Small intestine (tissue), 7 donors: Measurements from ENCODE around the gene TREH. TPM values are rescaled to one million over a fixed set of nuclear protein-coding genes. Genes with fewer than 3 reads are reported as not detected.
A peak's percentile ranks its signal among the peaks of the same experiment; 100 is the strongest.

Experiments
- DNase-seq, 2 donors: peaks; one replicate each; pipeline versions ENCODE4 v3.0.0 to v3.0.0-alpha.2; 2013
- FAIRE-seq: peaks from 2 replicates; lab custom pipeline; 2012; peaks lifted over from hg19 to GRCh38; lab: Jason Lieb, UNC
- H3K27ac ChIP-seq, 3 donors: one replicate each; pipeline ENCODE4 v1.5.1; 2013; ENCODE audit warnings: low read length in 2 of 3, mild to moderate bottlenecking in 2 of 3, control low read depth in 1 of 3, inconsistent platforms in 1 of 3, low read depth in 1 of 3, moderate library complexity in 1 of 3
- H3K27me3 ChIP-seq, 3 donors: one replicate each; pipeline ENCODE4 v1.6.1; 2013; ENCODE audit warnings: low read length in 3 of 3, inconsistent platforms in 1 of 3; ENCODE audit not compliant: control insufficient read depth in 3 of 3, insufficient read depth in 3 of 3
- H3K36me3 ChIP-seq, 3 donors: one replicate each; pipeline ENCODE4 v1.6.1; 2013; ENCODE audit warnings: low read length in 3 of 3, inconsistent platforms in 1 of 3, low read depth in 1 of 3, mild to moderate bottlenecking in 1 of 3, moderate library complexity in 1 of 3; ENCODE audit not compliant: control insufficient read depth in 3 of 3, insufficient read depth in 2 of 3
- H3K4me1 ChIP-seq, 3 donors: one replicate each; pipeline ENCODE4 v1.6.1; 2013; ENCODE audit warnings: low read length in 2 of 3, inconsistent platforms in 1 of 3, low read depth in 1 of 3, mild to moderate bottlenecking in 1 of 3, moderate library complexity in 1 of 3; ENCODE audit not compliant: control insufficient read depth in 3 of 3, insufficient read depth in 2 of 3
- H3K4me3 ChIP-seq, 3 donors: one replicate each; pipeline ENCODE4 v1.5.1; 2013; ENCODE audit warnings: low read length in 3 of 3, control low read depth in 1 of 3, inconsistent platforms in 1 of 3, low read depth in 1 of 3, mild to moderate bottlenecking in 1 of 3, moderate library complexity in 1 of 3
- H3K9me3 ChIP-seq, 2 donors: one replicate each; pipeline ENCODE4 v1.6.1; 2013; ENCODE audit warnings: low read depth in 1 of 2, low read length in 1 of 2; ENCODE audit not compliant: control insufficient read depth in 2 of 2, insufficient read depth in 1 of 2
- WGBS, 3 donors: extraction: QIAGEN DNeasy Blood & Tissue Kit; methylation state at CpG; one replicate each; pipeline ENCODE4 v1.1.7; 2013; 5-methylcytosine and 5-hydroxymethylcytosine counted together
- polyA plus RNA-seq, 4 donors: library from polyadenylated mRNA; stranded (reverse) in 3 of 4; unstranded in 1 of 4; fragments of 200-250 nt in 3 of 4; fragments of 120-200 nt in 1 of 4; gene quantifications; one replicate each; pipeline versions ENCODE4 v1.2.1 to v1.2.3, GENCODE V29; 2013
- donor health status: healthy with polysubstance abuse.
- donor health status: control.
- donor health status: control.
- donor health status: Bipolar disorder and iron deficiency.
- donor health status: healthy.

TREH gene
- polyA plus RNA-seq, 4 donors: 14.6 to 102 (median 76.3) TPM

DNA sequence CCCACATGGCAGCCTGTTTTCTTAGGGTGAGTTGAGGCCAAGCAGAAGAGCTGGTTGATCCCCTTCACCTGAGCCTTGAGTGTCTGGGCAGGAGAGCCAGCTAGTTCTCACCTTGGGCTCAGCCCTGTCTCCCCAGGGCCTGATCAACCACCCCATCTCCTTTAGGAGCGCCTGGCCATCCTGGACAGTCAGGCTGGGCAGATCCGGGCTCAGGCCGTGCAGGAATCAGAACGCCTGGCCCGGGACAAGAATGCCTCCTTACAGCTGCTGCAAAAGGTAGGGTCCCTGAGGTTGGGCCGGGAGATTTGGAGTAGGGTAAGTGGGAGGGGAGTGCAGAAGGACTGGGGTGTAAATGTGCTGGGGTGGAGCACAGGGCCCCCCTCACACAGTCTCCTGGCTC lies 40.7 kb downstream of the TREH start:
- 88 to 97% (median 90%) methylated on average over 6 of the region's 6 CpGs for WGBS, 3 donors
- FAIRE-seq (no peak), DNase-seq (no peak)
- no peaks in the 10 kb centered on the region for H3K27me3 ChIP-seq
- H3K27ac ChIP-seq: no peak overlapping the region
- peaks cover 4 to 54% (median 7%) of the 10 kb centered on the region in 3 donors for H3K4me1 ChIP-seq
- H3K36me3 ChIP-seq: peaks cover 0 to 64% (median 0%) of the 10 kb centered on the region in 3 donors
- no peaks in the 10 kb centered on the region for H3K9me3 ChIP-seq
- H3K4me3 ChIP-seq: no peak overlapping the region

- no peaks in the 10 kb centered on the region for H3K27me3 ChIP-seq
- FAIRE-seq (no peak), DNase-seq (peak in 1 of 2 donors; percentile 46)
- 77 to 83% (median 78%) methylated on average over 8 of the region's 8 CpGs for WGBS, 3 donors
- peaks cover 0 to 68% (median 0%) of the 10 kb centered on the region in 3 donors for H3K36me3 ChIP-seq
- H3K9me3 ChIP-seq: no peaks in the 10 kb centered on the region
- H3K4me1 ChIP-seq: peaks cover 4 to 52% (median 4%) of the 10 kb centered on the region in 3 donors
- H3K27ac ChIP-seq: no peak overlapping the region
- H3K4me3 ChIP-seq: no peak overlapping the region
Measured at GRCh38 chr11:118636569-118637290, 42.7 kb downstream of the TREH start.

- peaks cover 0 to 71% (median 0%) of the 10 kb centered on the region in 3 donors for H3K36me3 ChIP-seq
- no peak overlapping the region for H3K4me3 ChIP-seq
- 18 to 61% (median 42%) methylated on average over 2 of the region's 2 CpGs for WGBS, 3 donors
Measured at GRCh38 chr11:118635642-118636041, 43.8 kb downstream of the TREH start.

GRCh38 chr11:118635237-118635591 lies 44.2 kb downstream of the TREH start:
- WGBS, 3 donors: 15 to 49% (median 32%) methylated on average over 15 of the region's 15 CpGs
- H3K9me3 ChIP-seq: no peaks in the 10 kb centered on the region
- peaks cover 2 to 50% (median 4%) of the 10 kb centered on the region in 3 donors for H3K4me1 ChIP-seq
- FAIRE-seq (no peak), DNase-seq (no peak)
- no peaks in the 10 kb centered on the region for H3K27me3 ChIP-seq
- peak overlapping the region in 1 of 3 donors; percentile 33 for H3K27ac ChIP-seq
- H3K36me3 ChIP-seq: peaks cover 0 to 67% (median 0%) of the 10 kb centered on the region in 3 donors
- peak overlapping the region in 2 of 3 donors; percentile 8 to 27 for H3K4me3 ChIP-seq

More at GRCh38 chr11:118635642-118636041, 43.8 kb downstream of the TREH start:
- H3K27me3 ChIP-seq: no peaks in the 10 kb centered on the region
- H3K9me3 ChIP-seq: no peaks in the 10 kb centered on the region
- FAIRE-seq (no peak), DNase-seq (no peak)
- peaks cover 2 to 52% (median 4%) of the 10 kb centered on the region in 3 donors for H3K4me1 ChIP-seq
- H3K27ac ChIP-seq: no peak overlapping the region

DNA sequence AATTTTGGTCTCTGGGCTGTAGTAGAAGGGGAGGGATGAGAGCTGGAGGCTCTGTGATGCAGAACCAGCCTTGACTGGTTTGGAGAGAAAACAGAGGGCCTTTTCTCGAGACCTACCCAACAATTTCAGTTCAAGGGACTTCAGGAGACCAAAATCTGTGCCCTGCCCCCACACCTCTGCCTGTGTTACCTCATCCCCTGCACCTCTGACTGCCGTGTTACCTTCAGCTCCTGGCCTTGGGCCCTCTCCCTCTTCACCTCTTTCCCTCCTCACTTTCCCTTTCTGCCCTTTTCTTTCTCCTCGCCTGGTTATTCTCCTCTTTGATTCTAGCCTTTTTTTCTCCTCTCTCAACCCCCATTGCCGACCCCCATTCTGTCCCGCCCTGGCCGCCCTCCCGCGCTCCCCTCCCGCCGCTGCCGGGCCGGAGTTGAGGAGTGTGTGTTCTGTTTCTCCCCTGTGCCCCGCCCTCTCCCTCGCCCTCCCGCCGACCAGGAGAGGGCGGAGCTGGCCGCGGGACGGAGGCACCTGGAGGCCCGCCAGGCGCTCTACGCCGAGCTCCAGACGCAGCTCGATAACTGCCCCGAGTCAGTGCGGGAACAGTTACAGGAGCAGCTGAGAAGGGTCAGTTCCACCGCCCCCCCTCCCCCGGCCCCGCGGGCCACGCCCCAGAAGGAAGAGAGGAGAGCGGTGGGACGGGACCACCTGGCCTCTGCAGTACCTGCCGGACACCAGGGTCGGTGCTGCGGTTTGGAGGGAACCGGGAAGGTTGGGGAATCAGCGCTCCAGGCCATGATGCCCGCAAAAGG lies 44.8 kb downstream of the TREH start:
- peaks cover 4 to 54% (median 4%) of the 10 kb centered on the region in 3 donors for H3K4me1 ChIP-seq
- H3K27ac ChIP-seq: peak overlapping the region in 2 of 3 donors; percentile 7 to 33
- no peaks in the 10 kb centered on the region for H3K27me3 ChIP-seq
- peaks cover 0 to 61% (median 0%) of the 10 kb centered on the region in 3 donors for H3K36me3 ChIP-seq
- peak overlapping the region in 2 of 3 donors; percentile 8 to 27 for H3K4me3 ChIP-seq
- peak; percentile 88 to 92 for DNase-seq
- H3K9me3 ChIP-seq: no peaks in the 10 kb centered on the region
- FAIRE-seq: no peak
- 7 to 33% (median 20%) methylated on average over 30 to 41 of the region's 41 CpGs for WGBS, 3 donors

DNA sequence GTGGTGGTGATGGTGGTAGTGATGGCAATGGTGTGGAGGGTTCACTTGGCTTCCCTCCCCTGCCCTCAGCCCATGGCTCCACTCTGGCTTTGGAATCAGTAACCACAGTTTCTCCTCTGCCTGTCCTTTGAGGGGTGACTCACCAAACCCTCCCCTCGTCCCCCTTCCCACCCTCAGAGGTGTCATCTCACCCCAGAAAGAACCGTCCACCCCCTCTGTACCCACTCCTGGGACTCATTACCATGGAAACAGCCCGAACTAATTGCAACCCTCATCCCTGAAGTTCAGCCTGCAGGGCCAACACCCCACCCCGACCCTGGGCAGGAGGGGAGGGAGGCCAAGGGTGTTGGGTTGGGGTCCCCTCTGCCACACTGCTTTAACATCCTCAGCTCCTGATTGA lies 45.5 kb downstream of the TREH start:
- Histone ChIP-seq H3K27ac (peak overlapping the region in 1 of 3 donors; percentile 11), H3K36me3 (peaks cover 0 to 58% (median 0%) of the 10 kb centered on the region in 3 donors), H3K9me3 (no peaks in the 10 kb centered on the region), H3K4me3 (no peak overlapping the region), H3K4me1 (peaks cover 4 to 58% (median 4%) of the 10 kb centered on the region in 3 donors), H3K27me3 (no peaks in the 10 kb centered on the region)
- 53 to 78% (median 56%) methylated on average over 4 of the region's 4 CpGs for WGBS, 3 donors
- FAIRE-seq: no peak
- no peak for DNase-seq

- FAIRE-seq (no peak), DNase-seq (no peak)
- Histone ChIP-seq H3K9me3 (no peaks in the 10 kb centered on the region), H3K36me3 (peaks cover 0 to 57% (median 0%) of the 10 kb centered on the region in 3 donors), H3K27me3 (no peaks in the 10 kb centered on the region), H3K4me3 (no peak overlapping the region), H3K27ac (no peak overlapping the region), H3K4me1 (peaks cover 4 to 60% (median 4%) of the 10 kb centered on the region in 3 donors)
- 45 to 83% (median 55%) methylated on average over 1 of the region's 1 CpG for WGBS, 3 donors
Measured at GRCh38 chr11:118633319-118633690, 46.1 kb downstream of the TREH start.

GRCh38 chr11:118632577-118633318 lies 46.7 kb downstream of the TREH start:
- Histone ChIP-seq H3K27ac (no peak overlapping the region), H3K4me3 (no peak overlapping the region), H3K36me3 (peaks cover 0 to 62% (median 0%) of the 10 kb centered on the region in 3 donors), H3K4me1 (peaks cover 4 to 60% (median 4%) of the 10 kb centered on the region in 3 donors), H3K27me3 (no peaks in the 10 kb centered on the region), H3K9me3 (no peaks in the 10 kb centered on the region)
- no peak for DNase-seq
- 83 to 89% (median 83%) methylated on average over 9 of the region's 9 CpGs for WGBS, 3 donors
- no peak for FAIRE-seq
